Measurements from ENCODE around the gene LGALS8.
"Not testable (repeated sequence)": the region's sequence is repeated elsewhere in the genome, so short reads cannot be mapped to it uniquely, and the experiment has no call there.

LGALS8 gene

GRCh38 chr1:236558081-236558480 lies 34.3 kb downstream of the LGALS8 start:
- no peaks in the 10 kb centered on the region for H3K9me3 ChIP-seq (ENCODE audit: control insufficient read depth, low read length)
- peaks cover 33% of the 10 kb centered on the region for H3K36me3 ChIP-seq (ENCODE audit: control insufficient read depth, insufficient read depth, low read length)
- H3K27me3 ChIP-seq (ENCODE audit: control insufficient read depth, insufficient read depth, low read length, poor library complexity, severe bottlenecking), result no peaks in the 10 kb centered on the region
- no peaks in the 10 kb centered on the region for H3K4me1 ChIP-seq (ENCODE audit: control insufficient read depth, insufficient read depth, low read length)
- H3K4me3 ChIP-seq (ENCODE audit: insufficient read depth, low read depth, low read length), result no peak overlapping the region
- H3K27ac ChIP-seq (ENCODE audit: insufficient read depth, low read depth, low read length, poor library complexity, severe bottlenecking), result no peak overlapping the region
- 95 to 96% methylated on average over 9 of the region's 9 CpGs for WGBS, 2 experiments

DNA sequence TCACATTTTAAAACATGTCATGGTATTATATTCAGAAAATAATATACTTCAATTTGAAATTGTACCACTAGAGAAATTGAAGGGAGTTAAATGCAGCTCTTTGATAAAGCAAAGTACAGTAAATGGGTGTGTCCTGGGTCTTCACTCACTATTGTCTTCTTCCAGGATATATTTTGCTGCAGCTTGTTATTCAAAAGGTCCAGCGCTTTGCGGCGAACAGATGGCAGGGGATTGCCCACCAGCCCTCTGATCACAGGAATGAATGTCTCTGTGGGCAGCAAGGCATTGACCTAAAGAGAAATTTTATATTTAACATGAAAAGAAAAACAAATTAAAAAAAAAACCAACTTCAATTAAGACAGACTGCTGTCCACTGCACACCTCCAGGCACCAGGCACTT lies 35.1 kb downstream of the LGALS8 start:
- Histone ChIP-seq H3K9me3 (ENCODE audit: control insufficient read depth, low read length) (no peaks in the 10 kb centered on the region), H3K27me3 (ENCODE audit: control insufficient read depth, insufficient read depth, low read length, poor library complexity, severe bottlenecking) (no peaks in the 10 kb centered on the region), H3K4me3 (ENCODE audit: insufficient read depth, low read depth, low read length) (no peak overlapping the region), H3K36me3 (ENCODE audit: control insufficient read depth, insufficient read depth, low read length) (peaks cover 40% of the 10 kb centered on the region), H3K4me1 (ENCODE audit: control insufficient read depth, insufficient read depth, low read length) (no peaks in the 10 kb centered on the region), H3K27ac (ENCODE audit: insufficient read depth, low read depth, low read length, poor library complexity, severe bottlenecking) (no peak overlapping the region)
- 80 to 93% methylated on average over 1 to 3 of the region's 3 CpGs for WGBS, 2 experiments

DNA sequence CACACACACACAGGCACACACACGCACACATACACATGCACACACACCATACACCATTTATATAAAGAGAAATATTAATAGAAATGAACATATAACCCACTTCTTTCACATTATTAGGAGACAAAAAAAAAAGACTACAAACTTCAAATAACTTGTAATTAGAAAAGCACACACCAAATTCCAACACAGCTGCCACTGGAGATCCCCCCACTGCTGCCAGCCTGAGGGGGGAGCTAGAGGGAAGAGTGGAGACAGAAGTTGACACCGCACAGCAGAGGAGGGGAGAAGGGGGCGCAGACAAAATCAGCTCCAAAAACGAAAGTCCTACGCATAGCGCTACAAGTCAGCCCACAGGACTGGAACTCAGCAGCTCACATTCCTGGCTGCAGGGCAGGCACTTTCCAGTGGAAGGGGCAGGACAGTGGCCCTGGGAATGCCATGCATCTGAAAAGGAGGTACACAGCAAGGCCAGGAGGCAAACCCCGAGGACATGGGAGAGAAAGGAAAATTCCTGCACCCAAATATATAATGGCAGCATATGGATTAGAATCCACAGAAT lies 36.5 kb downstream of the LGALS8 start:
- Histone ChIP-seq H3K4me1 (ENCODE audit: control insufficient read depth, insufficient read depth, low read length) (no peaks in the 10 kb centered on the region), H3K9me3 (ENCODE audit: control insufficient read depth, low read length) (no peaks in the 10 kb centered on the region), H3K27ac (ENCODE audit: insufficient read depth, low read depth, low read length, poor library complexity, severe bottlenecking) (no peak overlapping the region), H3K4me3 (ENCODE audit: insufficient read depth, low read depth, low read length) (no peak overlapping the region), H3K36me3 (ENCODE audit: control insufficient read depth, insufficient read depth, low read length) (peaks cover 45% of the 10 kb centered on the region), H3K27me3 (ENCODE audit: control insufficient read depth, insufficient read depth, low read length, poor library complexity, severe bottlenecking) (no peaks in the 10 kb centered on the region)
- WGBS, 2 experiments, result 83 to 85% methylated on average over 6 of the region's 7 CpGs

- 93 to 98% methylated on average over 2 of the region's 2 CpGs for WGBS, 2 experiments
- H3K4me3 ChIP-seq (ENCODE audit: insufficient read depth, low read depth, low read length), result no peak overlapping the region
- no peaks in the 10 kb centered on the region for H3K9me3 ChIP-seq (ENCODE audit: control insufficient read depth, low read length)
- H3K36me3 ChIP-seq (ENCODE audit: control insufficient read depth, insufficient read depth, low read length), result peaks cover 44% of the 10 kb centered on the region
- no peaks in the 10 kb centered on the region for H3K27me3 ChIP-seq (ENCODE audit: control insufficient read depth, insufficient read depth, low read length, poor library complexity, severe bottlenecking)
- H3K27ac ChIP-seq (ENCODE audit: insufficient read depth, low read depth, low read length, poor library complexity, severe bottlenecking), result no peak overlapping the region
- no peaks in the 10 kb centered on the region for H3K4me1 ChIP-seq (ENCODE audit: control insufficient read depth, insufficient read depth, low read length)
Observed at GRCh38 chr1:236561976-236562375, 38.2 kb downstream of the LGALS8 start.

DNA sequence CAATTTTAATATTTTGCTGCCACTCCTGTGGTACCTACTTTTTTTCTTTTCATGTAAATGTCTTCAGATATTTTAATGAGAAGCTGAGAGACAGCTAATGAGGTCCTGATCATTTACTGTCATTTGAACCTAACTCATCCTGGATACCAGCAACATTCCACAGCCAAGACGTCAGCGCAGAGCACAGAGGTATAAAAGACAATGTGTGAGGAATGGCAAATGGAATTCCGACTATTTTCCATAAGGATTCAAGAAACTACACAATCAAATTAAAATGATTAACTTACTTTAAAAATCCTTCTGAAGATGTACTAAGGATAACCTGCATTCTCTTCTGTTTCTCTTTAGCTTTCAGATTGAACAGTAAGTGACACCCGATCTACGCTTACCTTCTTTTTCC lies 41.7 kb downstream of the LGALS8 start:
- Histone ChIP-seq H3K4me1 (ENCODE audit: control insufficient read depth, insufficient read depth, low read length) (no peaks in the 10 kb centered on the region), H3K27me3 (ENCODE audit: control insufficient read depth, insufficient read depth, low read length, poor library complexity, severe bottlenecking) (no peaks in the 10 kb centered on the region), H3K9me3 (ENCODE audit: control insufficient read depth, low read length) (no peaks in the 10 kb centered on the region), H3K27ac (ENCODE audit: insufficient read depth, low read depth, low read length, poor library complexity, severe bottlenecking) (no peak overlapping the region), H3K4me3 (ENCODE audit: insufficient read depth, low read depth, low read length) (no peak overlapping the region), H3K36me3 (ENCODE audit: control insufficient read depth, insufficient read depth, low read length) (peaks cover 38% of the 10 kb centered on the region)
- WGBS, 2 experiments, result 94 to 96% methylated on average over 5 of the region's 5 CpGs

DNA sequence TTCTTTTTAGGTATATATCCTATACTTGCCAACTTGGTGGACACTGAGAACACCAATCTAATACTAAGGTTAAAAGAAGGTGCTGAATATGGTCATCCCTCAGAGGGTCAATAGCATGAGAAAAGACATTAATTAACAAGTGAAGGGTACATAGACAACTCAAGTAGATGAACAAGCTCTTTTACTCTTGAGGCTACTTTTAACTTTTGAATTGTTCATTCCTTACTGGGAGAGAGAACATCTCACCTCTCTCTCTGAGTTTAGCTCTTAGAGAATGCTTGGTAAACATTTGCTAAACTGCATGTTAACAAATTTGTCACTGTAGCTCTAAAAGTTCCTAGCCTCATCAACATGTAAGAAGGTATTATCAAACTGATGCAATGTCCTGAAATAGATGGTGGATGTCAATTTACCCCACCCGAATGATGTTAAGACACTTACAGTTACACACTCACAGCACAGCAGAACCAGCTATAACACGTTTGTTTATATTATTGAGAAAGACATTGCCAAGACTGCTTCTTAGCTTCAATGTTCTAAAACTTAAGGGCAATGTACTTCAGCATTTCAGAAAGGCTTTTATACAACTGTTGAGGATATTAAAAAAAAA lies 44.6 kb downstream of the LGALS8 start:
- Histone ChIP-seq H3K27ac (ENCODE audit: insufficient read depth, low read depth, low read length, poor library complexity, severe bottlenecking) (no peak overlapping the region), H3K4me1 (ENCODE audit: control insufficient read depth, insufficient read depth, low read length) (no peaks in the 10 kb centered on the region), H3K9me3 (ENCODE audit: control insufficient read depth, low read length) (no peaks in the 10 kb centered on the region), H3K27me3 (ENCODE audit: control insufficient read depth, insufficient read depth, low read length, poor library complexity, severe bottlenecking) (no peaks in the 10 kb centered on the region), H3K36me3 (ENCODE audit: control insufficient read depth, insufficient read depth, low read length) (peaks cover 51% of the 10 kb centered on the region), H3K4me3 (ENCODE audit: insufficient read depth, low read depth, low read length) (no peak overlapping the region)
- WGBS, 2 experiments, result 100% methylated on average over 1 to 2 of the region's 2 CpGs

GRCh38 chr1:236575523-236575922 lies 51.7 kb downstream of the LGALS8 start:
- Histone ChIP-seq H3K4me3 (ENCODE audit: insufficient read depth, low read depth, low read length) (no peak overlapping the region), H3K4me1 (ENCODE audit: control insufficient read depth, insufficient read depth, low read length) (no peaks in the 10 kb centered on the region), H3K36me3 (ENCODE audit: control insufficient read depth, insufficient read depth, low read length) (peaks cover 24% of the 10 kb centered on the region), H3K9me3 (ENCODE audit: control insufficient read depth, low read length) (no peaks in the 10 kb centered on the region), H3K27me3 (ENCODE audit: control insufficient read depth, insufficient read depth, low read length, poor library complexity, severe bottlenecking) (no peaks in the 10 kb centered on the region), H3K27ac (ENCODE audit: insufficient read depth, low read depth, low read length, poor library complexity, severe bottlenecking) (no peak overlapping the region)
- WGBS, 2 experiments, result 98 to 100% methylated on average over 1 to 3 of the region's 3 CpGs

- Histone ChIP-seq H3K27ac (ENCODE audit: insufficient read depth, low read depth, low read length, poor library complexity, severe bottlenecking) (no peak overlapping the region), H3K36me3 (ENCODE audit: control insufficient read depth, insufficient read depth, low read length) (peaks cover 20% of the 10 kb centered on the region), H3K27me3 (ENCODE audit: control insufficient read depth, insufficient read depth, low read length, poor library complexity, severe bottlenecking) (no peaks in the 10 kb centered on the region), H3K4me3 (ENCODE audit: insufficient read depth, low read depth, low read length) (no peak overlapping the region), H3K4me1 (ENCODE audit: control insufficient read depth, insufficient read depth, low read length) (no peaks in the 10 kb centered on the region), H3K9me3 (ENCODE audit: control insufficient read depth, low read length) (no peaks in the 10 kb centered on the region)
- WGBS, 2 experiments, result 44 to 49% methylated on average over 2 of the region's 2 CpGs
Observed at GRCh38 chr1:236576004-236576403, 52.2 kb downstream of the LGALS8 start.

DNA sequence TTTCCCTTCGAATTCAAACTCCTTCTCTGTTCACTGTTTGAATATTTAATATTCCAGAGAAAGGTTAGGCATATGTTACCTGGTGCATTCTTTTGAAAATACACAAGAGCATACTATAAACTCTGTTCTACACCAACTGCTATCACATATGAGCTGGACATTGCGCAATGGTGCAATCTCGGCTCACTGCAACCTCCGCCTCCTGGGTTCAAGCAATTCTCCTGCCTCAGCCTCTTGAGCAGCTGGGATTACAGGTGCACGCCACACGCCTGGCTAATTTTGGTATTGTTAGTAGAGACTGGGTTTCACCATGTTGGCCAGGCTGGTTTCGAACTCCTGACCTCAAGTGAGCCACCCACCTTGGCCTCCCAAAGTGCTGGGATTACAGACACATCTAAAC lies 53.3 kb downstream of the LGALS8 start:
- H3K4me3 ChIP-seq (ENCODE audit: insufficient read depth, low read depth, low read length); H3K4me1 ChIP-seq (ENCODE audit: control insufficient read depth, insufficient read depth, low read length); H3K27me3 ChIP-seq (ENCODE audit: control insufficient read depth, insufficient read depth, low read length, poor library complexity, severe bottlenecking); H3K9me3 ChIP-seq (ENCODE audit: control insufficient read depth, low read length); H3K27ac ChIP-seq (ENCODE audit: insufficient read depth, low read depth, low read length, poor library complexity, severe bottlenecking): not testable (repeated sequence)
- WGBS, 2 experiments, result 83 to 93% methylated on average over 6 to 7 of the region's 7 CpGs
- H3K36me3 ChIP-seq (ENCODE audit: control insufficient read depth, insufficient read depth, low read length), result peaks cover 16% of the 10 kb centered on the region

DNA sequence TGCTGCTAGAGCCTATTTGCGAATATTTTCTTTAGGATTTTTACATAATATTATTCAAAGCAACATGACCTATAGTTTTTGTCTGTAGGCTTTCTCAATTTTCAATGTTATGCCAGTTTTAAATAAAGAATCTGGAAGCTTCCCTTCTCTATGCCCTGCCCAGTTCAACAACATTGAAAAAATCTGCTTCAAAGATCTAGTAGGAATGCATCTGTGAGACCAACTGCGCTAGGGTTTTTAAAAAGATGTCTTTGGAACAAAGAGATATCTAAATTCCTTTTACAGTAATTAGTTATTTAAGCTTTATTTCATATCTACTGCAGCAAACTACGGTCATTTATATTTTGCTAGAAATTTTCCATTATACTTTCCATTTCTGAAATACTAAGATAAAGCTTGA lies 54.9 kb downstream of the LGALS8 start:
- Histone ChIP-seq H3K27me3 (ENCODE audit: control insufficient read depth, insufficient read depth, low read length, poor library complexity, severe bottlenecking) (no peaks in the 10 kb centered on the region), H3K4me1 (ENCODE audit: control insufficient read depth, insufficient read depth, low read length) (no peaks in the 10 kb centered on the region), H3K36me3 (ENCODE audit: control insufficient read depth, insufficient read depth, low read length) (peaks cover 10% of the 10 kb centered on the region), H3K27ac (ENCODE audit: insufficient read depth, low read depth, low read length, poor library complexity, severe bottlenecking) (no peak overlapping the region), H3K9me3 (ENCODE audit: control insufficient read depth, low read length) (no peaks in the 10 kb centered on the region), H3K4me3 (ENCODE audit: insufficient read depth, low read depth, low read length) (no peak overlapping the region)
- WGBS, 2 experiments, result 100% methylated on average over 1 to 2 of the region's 3 CpGs

- not testable (repeated sequence) for H3K27me3 ChIP-seq (ENCODE audit: control insufficient read depth, insufficient read depth, low read length, poor library complexity, severe bottlenecking); H3K4me1 ChIP-seq (ENCODE audit: control insufficient read depth, insufficient read depth, low read length); H3K4me3 ChIP-seq (ENCODE audit: insufficient read depth, low read depth, low read length); H3K27ac ChIP-seq (ENCODE audit: insufficient read depth, low read depth, low read length, poor library complexity, severe bottlenecking); H3K9me3 ChIP-seq (ENCODE audit: control insufficient read depth, low read length)
- 94 to 96% methylated on average over 3 of the region's 3 CpGs for WGBS, 2 experiments
- peaks cover 22% of the 10 kb centered on the region for H3K36me3 ChIP-seq (ENCODE audit: control insufficient read depth, insufficient read depth, low read length)
Observed at GRCh38 chr1:236580404-236580803, 56.6 kb downstream of the LGALS8 start.
